Stimulated activated CD8-positive, alpha-beta memory T cell treated with anti-CD3 and anti-CD28 coated beads, Interleukin-4, amount 100 ng/mL, for 4 hours (primary cell): ENCODE results near the gene VPS13D.
"Not testable (repeated sequence)": the region's sequence is repeated elsewhere in the genome, so short reads cannot be mapped to it uniquely, and the experiment has no call there.

Experiments used
- DNase-seq, 2 donors: peaks; one replicate each; pipeline ENCODE4 v3.0.0-alpha.2; 2020; ENCODE audit warnings: low read depth in 2 of 2, low spot score in 1 of 2

VPS13D gene

GRCh38 chr1:12448746-12449177 is 218.9 kb downstream of the VPS13D start:
- DNase-seq, result no peak

DNA sequence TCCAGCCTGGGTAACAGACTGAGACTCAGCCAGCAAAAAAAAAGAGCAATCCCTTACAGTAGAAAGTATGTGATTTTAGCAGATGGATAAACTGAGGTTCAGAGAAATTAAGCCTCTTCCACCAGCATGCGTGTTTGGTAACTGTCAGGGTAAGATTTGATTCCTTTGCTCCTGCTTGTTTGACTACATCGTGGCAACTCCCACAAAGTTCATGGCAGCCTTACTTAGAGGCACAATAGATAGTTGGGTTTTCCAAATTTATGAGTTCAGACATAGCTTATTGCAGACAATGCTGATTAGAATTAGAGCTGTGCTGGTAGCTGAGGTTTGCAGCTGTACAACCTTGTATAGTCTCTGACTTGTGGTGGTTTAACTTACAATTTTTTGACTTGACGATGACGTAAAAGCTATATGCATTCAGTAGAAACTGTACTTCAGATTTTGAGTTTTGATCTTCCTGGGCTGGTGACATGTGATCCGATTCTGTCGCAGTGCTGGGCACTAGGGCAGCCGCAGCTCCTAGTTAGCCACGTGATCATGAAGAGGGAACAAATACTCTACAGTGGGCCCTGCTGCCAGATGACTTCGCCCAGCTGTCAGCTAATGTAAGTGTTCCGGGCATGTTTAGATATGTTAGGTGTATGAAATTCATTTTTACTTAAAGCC is 220.4 kb downstream of the VPS13D start:
- DNase-seq, result no peak

- no peak for DNase-seq
Measured at GRCh38 chr1:12450756-12451559, 221.1 kb downstream of the VPS13D start.

DNA sequence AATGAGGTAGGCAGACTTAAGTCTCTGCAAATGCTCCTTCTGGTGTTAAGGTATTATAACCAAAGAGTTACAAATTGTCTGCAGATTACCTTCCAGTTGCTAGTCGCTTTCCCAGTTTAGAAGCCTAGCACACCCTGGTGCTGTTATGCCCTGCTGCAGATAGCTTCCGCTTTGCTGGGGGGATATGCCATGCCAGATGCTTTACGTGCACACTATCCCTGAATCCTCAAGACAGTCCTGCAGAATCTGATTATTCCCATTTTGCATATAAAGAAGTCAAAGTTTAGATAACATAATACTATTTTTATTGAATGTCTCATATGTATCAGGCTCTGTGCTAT is 221.7 kb downstream of the VPS13D start:
- no peak for DNase-seq

DNA sequence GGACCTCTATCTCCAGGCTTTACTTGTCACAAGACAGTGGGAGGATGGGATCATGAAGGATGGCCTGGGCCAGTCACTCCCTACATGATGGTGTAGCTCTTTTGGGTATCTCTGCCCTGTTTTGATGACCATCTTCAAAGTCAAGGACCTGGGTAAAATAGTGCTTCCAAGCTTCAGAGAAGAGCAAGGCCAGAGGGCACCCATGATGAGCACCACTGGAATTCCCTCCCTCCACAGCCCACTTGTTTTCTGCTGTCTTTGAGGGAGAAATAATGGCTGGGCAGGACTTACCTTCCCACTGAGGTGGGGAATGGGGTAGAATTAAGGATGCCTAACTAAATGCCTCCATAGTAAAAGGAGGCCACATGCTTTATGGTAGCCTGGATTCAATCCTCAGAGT is 222.4 kb downstream of the VPS13D start:
- no peak for DNase-seq

GRCh38 chr1:12453400-12454343 is 223.8 kb downstream of the VPS13D start:
- no peak for DNase-seq

GRCh38 chr1:12454406-12455391 is 224.9 kb downstream of the VPS13D start:
- DNase-seq, result no peak

- DNase-seq, result not testable (repeated sequence)
Measured at GRCh38 chr1:12456081-12456480, 226.3 kb downstream of the VPS13D start.

GRCh38 chr1:12456979-12457378 is 227.1 kb downstream of the VPS13D start:
- no peak for DNase-seq

GRCh38 chr1:12457771-12458170 is 227.9 kb downstream of the VPS13D start:
- no peak for DNase-seq

DNA sequence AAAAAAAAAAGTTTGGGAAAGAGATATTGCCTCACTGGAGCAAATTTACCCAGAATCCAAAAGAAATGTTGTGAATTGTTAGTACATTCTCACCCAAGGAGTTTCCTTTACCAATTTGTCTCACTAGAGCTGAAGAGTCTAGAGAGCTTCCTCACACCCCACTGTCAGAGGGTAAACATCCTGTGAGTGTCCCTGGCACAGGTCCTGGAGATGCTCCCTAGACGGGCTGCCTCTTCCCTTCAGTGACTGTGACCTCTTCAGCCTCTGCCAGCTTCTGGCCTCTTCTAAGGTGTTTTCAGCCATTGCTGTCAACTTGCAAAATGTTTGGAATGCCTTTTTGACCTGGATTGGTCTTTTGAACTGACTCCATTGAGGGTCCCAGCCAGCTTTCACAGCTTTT is 228.7 kb downstream of the VPS13D start:
- no peak for DNase-seq

- DNase-seq, result no peak
Measured at GRCh38 chr1:12460121-12460520, 230.3 kb downstream of the VPS13D start.

DNA sequence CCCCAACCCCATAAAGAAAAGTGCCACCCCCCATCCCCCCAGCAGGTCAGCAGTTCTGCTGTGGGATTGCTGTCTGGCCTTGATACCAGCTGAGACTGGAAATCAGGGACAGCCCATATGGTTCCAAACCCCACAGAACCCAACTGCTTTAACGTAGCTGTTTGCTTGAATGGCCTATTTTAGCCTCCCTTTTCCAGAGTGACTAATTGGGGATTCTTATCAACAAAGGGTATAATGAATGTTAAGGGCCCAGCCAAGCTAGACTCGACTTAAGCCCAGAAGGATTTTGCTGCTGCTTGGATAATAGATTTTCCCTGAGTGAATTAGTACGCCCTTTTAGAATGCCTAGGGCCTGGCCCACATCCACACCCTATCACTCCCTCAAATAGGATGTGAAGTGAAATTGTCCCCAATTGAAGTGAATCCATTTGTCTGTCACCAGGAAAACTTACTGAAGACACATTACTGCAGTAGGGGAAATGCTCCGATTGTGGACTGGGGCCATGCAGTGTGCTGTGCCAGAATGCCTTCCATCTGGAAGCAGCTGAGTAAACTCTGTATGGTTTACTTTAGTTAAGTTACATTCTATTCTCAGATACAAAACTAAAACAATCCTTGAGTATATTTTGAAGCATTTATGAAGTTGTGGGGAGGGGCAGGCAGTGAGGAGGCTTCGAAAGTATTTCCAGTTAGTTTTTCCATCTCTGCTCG is 231.2 kb downstream of the VPS13D start:
- no peak for DNase-seq

- no peak for DNase-seq
Measured at GRCh38 chr1:12461754-12462153, 231.9 kb downstream of the VPS13D start.

GRCh38 chr1:12462586-12462985 is 232.8 kb downstream of the VPS13D start:
- no peak for DNase-seq

DNA sequence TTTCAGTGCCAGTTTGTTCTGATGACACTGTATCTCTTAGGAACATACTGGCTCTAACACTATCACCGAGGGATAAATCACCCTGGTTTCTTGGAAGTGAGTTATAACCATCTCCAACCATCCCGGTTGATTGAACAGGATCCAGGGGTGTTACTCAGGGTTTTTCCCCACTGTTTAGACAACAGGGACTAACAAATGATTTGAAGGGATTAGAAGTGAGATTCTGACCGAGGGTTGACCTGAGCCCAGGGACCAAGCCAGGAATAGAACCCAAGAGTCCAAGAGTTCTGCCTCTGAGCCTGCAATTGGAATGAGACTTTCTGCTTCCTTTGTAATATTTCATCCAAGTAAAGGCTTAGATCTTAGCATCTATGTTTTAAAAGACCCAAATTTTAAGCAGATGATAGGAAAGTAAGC is 234.2 kb downstream of the VPS13D start:
- DNase-seq, result no peak

- DNase-seq, result no peak
Measured at GRCh38 chr1:12464598-12465056, 234.8 kb downstream of the VPS13D start.

- no peak for DNase-seq
Measured at GRCh38 chr1:12465126-12465525, 235.3 kb downstream of the VPS13D start.

GRCh38 chr1:12466816-12467215 is 237.0 kb downstream of the VPS13D start:
- DNase-seq, result no peak
